ENCODE data around the gene RDH11.

- TF ChIP-seq EZH2 (optimal IDR thresholded peaks at IDR 0.05; ENCODE audit: low read depth, low read length) = no peak
- TF ChIP-seq, protein P1, sequence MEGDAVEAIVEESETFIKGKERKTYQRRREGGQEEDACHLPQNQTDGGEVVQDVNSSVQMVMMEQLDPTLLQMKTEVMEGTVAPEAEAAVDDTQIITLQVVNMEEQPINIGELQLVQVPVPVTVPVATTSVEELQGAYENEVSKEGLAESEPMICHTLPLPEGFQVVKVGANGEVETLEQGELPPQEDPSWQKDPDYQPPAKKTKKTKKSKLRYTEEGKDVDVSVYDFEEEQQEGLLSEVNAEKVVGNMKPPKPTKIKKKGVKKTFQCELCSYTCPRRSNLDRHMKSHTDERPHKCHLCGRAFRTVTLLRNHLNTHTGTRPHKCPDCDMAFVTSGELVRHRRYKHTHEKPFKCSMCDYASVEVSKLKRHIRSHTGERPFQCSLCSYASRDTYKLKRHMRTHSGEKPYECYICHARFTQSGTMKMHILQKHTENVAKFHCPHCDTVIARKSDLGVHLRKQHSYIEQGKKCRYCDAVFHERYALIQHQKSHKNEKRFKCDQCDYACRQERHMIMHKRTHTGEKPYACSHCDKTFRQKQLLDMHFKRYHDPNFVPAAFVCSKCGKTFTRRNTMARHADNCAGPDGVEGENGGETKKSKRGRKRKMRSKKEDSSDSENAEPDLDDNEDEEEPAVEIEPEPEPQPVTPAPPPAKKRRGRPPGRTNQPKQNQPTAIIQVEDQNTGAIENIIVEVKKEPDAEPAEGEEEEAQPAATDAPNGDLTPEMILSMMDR (IDR thresholded peaks at IDR 0.05; ENCODE audit: low read length) = no peak
Measured at GRCh38 chr14:67675219-67675582, 20.4 kb downstream of the RDH11 start.
